ENCODE data around the gene PCK2.

The PCK2 gene

GRCh38 chr14:24075485-24076301 is 18.4 kb upstream of the PCK2 start:
- DNase-seq (ENCODE audit: low read depth), result no peak

DNA sequence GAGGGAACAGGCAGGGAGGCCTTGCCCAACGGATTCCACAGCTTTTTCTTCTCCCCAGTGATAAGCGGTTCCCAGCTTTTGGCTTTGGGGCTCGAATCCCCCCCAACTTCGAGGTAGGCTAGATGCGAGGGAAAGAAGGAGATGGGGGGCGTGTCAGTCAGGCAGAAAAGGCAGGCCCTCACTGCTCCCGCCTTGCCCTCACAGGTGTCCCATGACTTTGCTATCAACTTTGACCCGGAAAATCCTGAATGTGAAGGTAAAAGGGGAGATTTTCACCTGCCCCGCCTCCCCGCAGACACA is 17.9 kb upstream of the PCK2 start:
- no peak for DNase-seq (ENCODE audit: low read depth)

- DNase-seq (ENCODE audit: low read depth), result no peak
Measured at GRCh38 chr14:24077086-24077485, 17.0 kb upstream of the PCK2 start.

- DNase-seq (ENCODE audit: low read depth), result no peak
Measured at GRCh38 chr14:24078146-24078545, 16.0 kb upstream of the PCK2 start.

GRCh38 chr14:24079491-24080141 is 14.5 kb upstream of the PCK2 start:
- DNase-seq (ENCODE audit: low read depth), result no peak

DNA sequence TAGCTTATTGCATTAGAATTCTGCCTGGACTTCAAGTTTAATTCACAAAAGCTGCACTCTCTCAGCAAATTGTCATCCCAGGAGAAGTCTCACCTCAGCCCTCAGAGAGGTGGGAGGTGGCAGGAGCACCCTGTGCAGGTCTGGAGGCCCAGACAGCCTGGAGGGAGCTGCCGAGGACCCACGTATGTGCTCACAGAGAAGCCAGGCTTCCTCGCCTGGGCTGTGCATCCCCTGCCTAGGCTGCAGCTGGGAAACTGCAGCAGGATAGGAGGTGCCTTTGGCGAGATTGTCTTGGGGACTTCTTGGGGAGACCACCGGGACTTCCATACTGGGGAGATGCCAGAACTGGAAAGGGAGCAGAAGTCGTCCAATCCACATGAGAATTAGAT is 14.0 kb upstream of the PCK2 start:
- no peak for DNase-seq (ENCODE audit: low read depth)

GRCh38 chr14:24080888-24081738 is 13.0 kb upstream of the PCK2 start:
- no peak for DNase-seq (ENCODE audit: low read depth)

- DNase-seq (ENCODE audit: low read depth), result no peak
Measured at GRCh38 chr14:24081739-24082211, 12.3 kb upstream of the PCK2 start.

DNA sequence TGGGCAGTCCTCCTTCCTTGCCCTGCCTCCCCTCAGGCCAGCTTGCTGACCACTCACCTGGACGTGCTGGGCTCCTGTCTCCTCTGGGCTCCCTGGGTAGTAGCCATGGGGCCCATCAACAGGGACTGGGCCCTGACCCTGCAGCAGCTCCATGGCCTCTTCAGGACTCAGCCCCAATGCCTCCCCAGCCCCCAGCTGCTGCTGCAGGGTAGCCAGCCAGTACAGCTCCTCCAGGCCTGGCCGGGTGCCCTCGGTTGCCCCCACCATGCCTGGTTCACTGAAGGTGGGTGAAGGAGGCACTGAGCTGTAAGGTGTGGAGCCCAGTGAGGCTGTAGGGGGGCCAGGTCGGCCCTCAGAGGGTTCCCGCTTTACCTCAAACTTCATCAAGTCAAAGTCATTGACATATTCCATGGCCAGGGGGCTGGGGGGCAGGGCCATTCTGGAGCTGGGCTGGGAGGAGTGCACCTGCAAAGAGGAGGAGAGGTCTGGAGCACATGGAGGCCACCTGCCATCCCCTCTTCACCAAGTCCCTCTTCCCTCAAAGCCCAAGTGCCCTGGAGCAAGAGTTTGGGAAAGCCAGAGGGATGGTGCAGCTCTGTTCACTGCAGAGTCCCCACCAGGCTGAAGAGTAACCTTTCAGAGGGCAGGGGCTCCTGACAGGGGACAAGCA is 11.6 kb upstream of the PCK2 start:
- DNase-seq (ENCODE audit: low read depth), result no peak

DNA sequence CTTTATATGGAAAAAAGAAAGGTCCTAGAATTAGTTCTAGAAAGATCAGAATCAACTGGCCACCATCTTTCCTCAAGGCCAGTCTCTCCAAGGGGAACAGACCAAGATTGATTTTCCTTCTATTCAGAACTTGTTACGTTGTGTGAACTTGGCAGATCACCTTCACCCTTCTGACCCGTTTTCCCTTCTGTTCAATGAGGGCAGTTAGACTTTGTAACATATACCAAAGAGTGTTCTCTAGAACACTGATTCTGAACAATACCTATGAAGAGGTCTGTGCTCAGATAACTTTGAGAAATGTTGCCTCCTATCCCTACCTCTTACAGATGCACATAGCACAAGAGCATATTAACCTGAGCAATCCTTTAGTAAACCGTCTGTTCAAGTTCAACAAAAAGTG is 10.6 kb upstream of the PCK2 start:
- DNase-seq (ENCODE audit: low read depth), result no peak

DNA sequence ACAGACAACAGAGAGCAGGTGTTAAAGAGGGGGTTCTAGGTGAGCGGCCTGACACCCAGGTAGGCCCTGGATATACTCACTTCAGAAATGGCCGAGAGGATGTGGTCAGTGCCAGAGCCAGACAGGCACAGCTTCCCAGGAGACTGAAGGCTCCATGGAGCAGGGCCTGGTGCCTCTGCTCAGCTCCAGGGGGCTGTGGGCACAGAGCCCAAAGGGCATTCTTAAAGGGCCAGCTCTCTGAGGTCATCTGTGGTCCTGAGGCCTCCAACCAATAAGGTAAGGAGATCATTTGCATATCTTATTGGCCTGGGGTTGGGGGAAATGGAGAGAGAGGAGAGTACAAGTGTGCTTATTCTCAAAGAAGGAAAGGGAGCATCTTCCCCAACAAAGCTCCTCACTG is 9.7 kb upstream of the PCK2 start:
- no peak for DNase-seq (ENCODE audit: low read depth)

- no peak for DNase-seq (ENCODE audit: low read depth)
Measured at GRCh38 chr14:24085215-24085614, 8.9 kb upstream of the PCK2 start.

DNA sequence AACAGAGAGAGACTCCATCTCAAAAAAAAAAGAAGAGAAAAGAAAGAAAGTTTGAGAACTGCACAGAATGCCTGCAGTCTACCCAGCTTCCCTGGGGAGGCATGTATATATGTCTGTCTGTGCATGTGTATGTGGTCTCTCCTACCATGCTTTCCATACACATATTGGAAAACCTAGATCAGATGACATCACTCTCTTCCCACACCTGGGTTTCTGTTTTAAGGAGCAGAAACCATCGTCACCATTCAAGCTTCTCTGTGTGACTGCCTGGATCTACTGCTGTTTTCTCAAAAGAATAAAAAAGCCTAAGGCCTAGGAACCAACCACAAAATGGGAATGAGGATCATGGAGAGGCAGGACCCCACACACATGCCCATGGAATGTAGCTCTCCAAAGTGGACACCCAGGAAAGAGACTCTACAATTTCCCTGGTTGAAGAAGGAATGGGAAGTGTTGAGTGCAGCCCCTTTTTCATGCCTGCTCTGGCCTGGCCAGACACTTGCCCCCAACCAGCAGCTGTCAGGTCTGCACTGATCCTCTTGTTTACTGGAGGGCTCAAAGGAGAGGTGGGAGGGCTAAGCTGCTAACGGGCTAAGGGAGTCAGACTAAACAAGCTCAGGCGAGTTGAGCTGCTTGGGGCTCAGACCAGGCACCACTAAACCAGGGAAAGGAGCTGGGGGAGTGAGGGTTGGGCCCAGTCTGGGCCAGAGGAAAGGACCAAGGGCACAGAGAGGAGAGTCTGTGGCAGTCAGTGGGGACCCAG is 7.7 kb upstream of the PCK2 start:
- DNase-seq (ENCODE audit: low read depth), result no peak

DNA sequence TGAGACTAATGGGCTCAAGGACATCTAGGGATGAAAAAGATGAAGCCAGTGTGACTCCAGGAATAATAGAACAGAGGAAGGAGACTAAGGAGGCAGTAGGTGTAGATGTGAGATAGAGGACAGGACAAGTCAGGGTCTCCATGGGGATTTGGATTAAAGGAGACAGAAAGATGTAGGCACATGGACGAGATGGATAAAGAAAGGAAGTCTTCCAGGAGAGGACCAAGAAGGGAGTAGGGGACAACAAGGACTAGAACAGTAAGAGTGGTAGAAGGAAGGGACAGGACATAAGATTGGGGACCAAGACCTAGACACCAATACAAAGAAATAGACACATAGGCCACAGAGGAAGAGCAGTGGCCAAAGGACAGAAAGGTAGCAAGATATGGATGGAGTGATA is 7.1 kb upstream of the PCK2 start:
- DNase-seq (ENCODE audit: low read depth), result no peak

GRCh38 chr14:24088095-24088494 is 6.0 kb upstream of the PCK2 start:
- no peak for DNase-seq (ENCODE audit: low read depth)

DNA sequence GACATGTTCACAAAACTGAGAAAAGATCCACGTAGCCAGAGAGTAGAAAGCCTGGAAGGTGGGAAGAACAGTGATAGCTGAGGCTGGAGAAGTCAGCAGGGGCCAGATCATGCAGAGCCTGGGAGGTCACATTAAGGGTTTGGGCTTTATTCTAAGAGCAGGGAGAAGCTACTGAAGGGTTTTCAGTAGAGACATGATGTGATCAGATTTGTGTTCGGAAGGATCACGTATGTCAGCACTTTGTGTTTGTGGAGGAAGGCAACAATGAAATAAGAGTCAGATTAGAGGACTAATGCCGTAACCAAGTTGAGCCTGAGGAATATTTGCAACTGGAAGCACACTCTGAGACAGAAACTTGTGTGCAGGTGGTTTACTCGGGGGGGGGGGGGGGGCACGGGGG is 4.2 kb upstream of the PCK2 start:
- DNase-seq (ENCODE audit: low read depth), result no peak

DNA sequence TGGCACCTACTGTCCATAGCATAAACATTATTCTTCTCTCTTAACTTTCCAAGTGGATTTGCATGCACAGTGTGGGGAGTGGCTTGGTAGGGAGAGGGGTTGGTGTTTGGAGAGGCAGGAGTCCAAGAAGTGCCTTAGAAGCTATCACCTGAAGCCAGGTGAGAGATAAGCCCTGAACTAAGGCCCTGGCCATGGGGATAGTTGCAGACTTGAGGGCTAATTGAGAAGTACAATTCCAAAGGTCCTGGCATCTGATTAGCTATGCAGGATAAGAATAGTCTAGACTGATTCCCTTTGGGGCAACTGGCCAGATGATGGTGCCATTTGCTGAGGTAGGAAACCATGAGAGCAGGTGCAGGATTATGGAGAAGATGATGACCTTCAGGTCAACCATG is 2.0 kb upstream of the PCK2 start:
- no peak for DNase-seq (ENCODE audit: low read depth)

GRCh38 chr14:24092505-24093206 is 1.5 kb upstream of the PCK2 start:
- DNase-seq (ENCODE audit: low read depth), result no peak

GRCh38 chr14:24093207-24093900 is 757 bp upstream of the PCK2 start:
- no peak for DNase-seq (ENCODE audit: low read depth)

GRCh38 chr14:24094841-24095270 is 745 bp downstream of the PCK2 start:
- peak; percentile 25 for DNase-seq (ENCODE audit: low read depth)
